NCI-H1694 treated with DMSO at 0.1 percent for 48 hours (cell line): ENCODE results near the gene CPB1.

Experiments
- DNase-seq: peaks from one replicate; lab custom pipeline; 2025; lab: John Stamatoyannopoulos, UW

The CPB1 gene

GRCh38 chr3:148882288-148882687, 54.7 kb downstream of the CPB1 start:
- no peak for DNase-seq

- no peak for DNase-seq
These were observed 55.6 kb downstream of the CPB1 start for GRCh38 chr3:148883163-148883562.

GRCh38 chr3:148884261-148884660, 56.6 kb downstream of the CPB1 start:
- DNase-seq = no peak

- DNase-seq = no peak
These were observed 62.2 kb downstream of the CPB1 start for GRCh38 chr3:148889828-148890227.

GRCh38 chr3:148896062-148896461, 68.5 kb downstream of the CPB1 start:
- DNase-seq = no peak

GRCh38 chr3:148901987-148902791, 74.6 kb downstream of the CPB1 start:
- DNase-seq = no peak

GRCh38 chr3:148903022-148903442, 75.4 kb downstream of the CPB1 start:
- no peak for DNase-seq

- DNase-seq = no peak
These were observed 76.3 kb downstream of the CPB1 start for GRCh38 chr3:148903941-148904340.

- DNase-seq = no peak
These were observed 79.1 kb downstream of the CPB1 start for GRCh38 chr3:148906667-148907066.
